Naive thymus-derived CD4-positive, alpha-beta T cell (primary cell): ENCODE data around the gene CACNB3. TPM values are rescaled to one million over a fixed set of nuclear protein-coding genes. Genes with fewer than 3 reads are reported as not detected.

Source experiments
- ATAC-seq: fragments of 150-1000 bp; cut with Tn5 transposase; 2 replicates; pipeline ENCODE4 v1.10.0; 2021; ENCODE audit warnings: mild to moderate bottlenecking, moderate library complexity
- CTCF ChIA-PET: fragments of 350-600 bp; sonication (Branson Sonifier 250); formaldehyde crosslinking; loops from one replicate; lab custom pipeline; 2021; ENCODE audit warnings: antibody characterized with exemption; lab: Charles Lee
- POLR2A ChIA-PET: fragments of 350-600 bp; sonication (Branson Sonifier 250); formaldehyde crosslinking; loops from one replicate; lab custom pipeline; 2021; ENCODE audit warnings: antibody characterized with exemption, inconsistent platforms; lab: Charles Lee
- DNase-seq, 9 donors: peaks; one replicate each; pipeline versions ENCODE4 v3.0.0 to v3.0.0-alpha.2; 2020 to 2022; ENCODE audit warnings: mixed read lengths in 1 of 9
- H3K27ac ChIP-seq: one replicate; pipeline ENCODE4 v1.7.0; 2013; ENCODE audit warnings: mild to moderate bottlenecking, low read depth, low read length, moderate library complexity
- H3K27me3 ChIP-seq, 2 donors: one replicate each; pipeline ENCODE4 v1.7.0; 2013; ENCODE audit warnings: low read length in 2 of 2, mild to moderate bottlenecking in 2 of 2, moderate library complexity in 2 of 2; ENCODE audit not compliant: control insufficient read depth in 2 of 2, insufficient read depth in 2 of 2
- H3K36me3 ChIP-seq, 3 experiments: 1 replicate in 2 of 3; 2 replicates in 1 of 3; pipeline ENCODE4 v1.7.0; 2013; ENCODE audit warnings: low read length in 3 of 3, mild to moderate bottlenecking in 3 of 3, moderate library complexity in 1 of 3; ENCODE audit not compliant: insufficient read depth in 3 of 3, control insufficient read depth in 2 of 3
- H3K4me1 ChIP-seq, 2 donors: one replicate each; pipeline ENCODE4 v1.7.0; 2013; ENCODE audit warnings: low read length in 2 of 2, mild to moderate bottlenecking in 2 of 2, moderate library complexity in 1 of 2; ENCODE audit not compliant: control insufficient read depth in 2 of 2, insufficient read depth in 2 of 2
- H3K4me3 ChIP-seq: 2 replicates; pipeline ENCODE4 v1.7.0; 2013; ENCODE audit warnings: mild to moderate bottlenecking, low read length
- H3K9me3 ChIP-seq, 3 experiments: 1 replicate in 2 of 3; 2 replicates in 1 of 3; pipeline ENCODE4 v1.7.0; 2013; ENCODE audit warnings: low read length in 3 of 3; ENCODE audit not compliant: control insufficient read depth in 2 of 3
- H3K27ac Mint-ChIP-seq, 9 donors: one replicate each; pipeline ENCODE4 v1.8.0; 2020 to 2022; ENCODE audit warnings: mixed read lengths in 9 of 9, mild to moderate bottlenecking in 8 of 9, moderate library complexity in 5 of 9, inconsistent platforms in 2 of 9
- H3K27me3 Mint-ChIP-seq, 5 donors: one replicate each; pipeline ENCODE4 v1.8.0; 2021 to 2022; ENCODE audit warnings: mixed read lengths in 5 of 5, mild to moderate bottlenecking in 1 of 5
- H3K36me3 Mint-ChIP-seq, 5 donors: one replicate each; pipeline ENCODE4 v1.8.0; 2020 to 2022; ENCODE audit warnings: mixed read lengths in 5 of 5, mild to moderate bottlenecking in 3 of 5, inconsistent platforms in 1 of 5
- H3K4me1 Mint-ChIP-seq, 7 donors: one replicate each; pipeline ENCODE4 v1.8.0; 2020 to 2022; ENCODE audit warnings: mixed read lengths in 7 of 7, mild to moderate bottlenecking in 3 of 7, inconsistent platforms in 1 of 7
- H3K4me3 Mint-ChIP-seq, 10 donors: one replicate each; pipeline ENCODE4 v1.8.0; 2020 to 2022; ENCODE audit warnings: mild to moderate bottlenecking in 10 of 10, mixed read lengths in 10 of 10, moderate library complexity in 6 of 10, inconsistent platforms in 2 of 10
- H3K9me3 Mint-ChIP-seq, 11 donors: one replicate each; pipeline ENCODE4 v1.8.0; 2020 to 2022; ENCODE audit warnings: mixed read lengths in 11 of 11, mild to moderate bottlenecking in 4 of 11, inconsistent platforms in 1 of 11, moderate library complexity in 1 of 11
- intact Hi-C, 2 donors: fragments of 100-400 bp; cut with micrococcal nuclease; formaldehyde crosslinking; loops; one replicate each; pipeline ENCODE4 v1.15.1; 2023
- polyA plus RNA-seq, 2 donors: library from polyadenylated mRNA; unstranded; fragments of 300-500 nt; fragmentation: Illumina TruSeq; gene quantifications; one replicate each; pipeline ENCODE4 v1.2.3, GENCODE V29; 2021
- total RNA-seq, 6 experiments: library from RNA in 5 of 6; stranded (reverse) in 5 of 6; gene quantifications; 1 replicate in 5 of 6; 2 replicates in 1 of 6; pipeline ENCODE4 v1.2.3 and lab custom pipeline; 2021 to 2026

CACNB3 gene
- total and polyA plus RNA-seq, 7 experiments from 2014 or later: 0.89 to 14.7 (median 4.3) TPM

DNA sequence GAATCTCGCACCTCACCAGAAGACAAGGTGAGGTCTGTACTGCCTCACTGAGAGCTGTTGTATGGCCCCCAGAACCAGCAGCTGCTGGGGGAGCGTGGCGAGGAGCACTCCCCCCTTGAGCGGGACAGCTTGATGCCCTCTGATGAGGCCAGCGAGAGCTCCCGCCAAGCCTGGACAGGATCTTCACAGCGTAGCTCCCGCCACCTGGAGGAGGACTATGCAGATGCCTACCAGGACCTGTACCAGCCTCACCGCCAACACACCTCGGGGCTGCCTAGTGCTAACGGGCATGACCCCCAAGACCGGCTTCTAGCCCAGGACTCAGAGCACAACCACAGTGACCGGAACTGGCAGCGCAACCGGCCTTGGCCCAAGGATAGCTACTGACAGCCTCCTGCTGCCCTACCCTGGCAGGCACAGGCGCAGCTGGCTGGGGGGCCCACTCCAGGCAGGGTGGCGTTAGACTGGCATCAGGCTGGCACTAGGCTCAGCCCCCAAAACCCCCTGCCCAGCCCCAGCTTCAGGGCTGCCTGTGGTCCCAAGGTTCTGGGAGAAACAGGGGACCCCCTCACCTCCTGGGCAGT, 9.3 kb downstream of the CACNB3 start:
- CTCF ChIA-PET: interaction anchor here (0.9 kb wide), 1 partner anchor 13 kb away, joined by 7 read pairs; no protein-coding TSS in a partner anchor
- Mint-ChIP-seq H3K27me3 (peaks cover 0 to under 1% (median 0%) of the 10 kb centered on the region in 5 donors), H3K4me1 (peaks cover 0 to 6% (median 3%) of the 10 kb centered on the region in 7 donors), H3K36me3 (peaks cover 8 to 25% (median 12%) of the 10 kb centered on the region in 5 donors), H3K9me3 (no peaks in the 10 kb centered on the region), H3K4me3 (no peak overlapping the region), H3K27ac (no peak overlapping the region)
- intact Hi-C loops: no loop called here
- no peak overlapping the region for H3K4me3 ChIP-seq
- H3K9me3 ChIP-seq: no peaks in the 10 kb centered on the region
- no peak overlapping the region for H3K27ac ChIP-seq
- H3K36me3 ChIP-seq: peaks cover 5 to 47% (median 8%) of the 10 kb centered on the region in 3 experiments
- POLR2A ChIA-PET: interaction anchor here (1.5 kb wide), 1 partner anchor 25 kb away, joined by 6 read pairs; the partner anchor contains the start of gene DDX23
- peaks cover 0 to 4% of the 10 kb centered on the region in 2 donors for H3K4me1 ChIP-seq
- no peak for DNase-seq
- no peaks in the 10 kb centered on the region for H3K27me3 ChIP-seq
- ATAC-seq: no peak

DNA sequence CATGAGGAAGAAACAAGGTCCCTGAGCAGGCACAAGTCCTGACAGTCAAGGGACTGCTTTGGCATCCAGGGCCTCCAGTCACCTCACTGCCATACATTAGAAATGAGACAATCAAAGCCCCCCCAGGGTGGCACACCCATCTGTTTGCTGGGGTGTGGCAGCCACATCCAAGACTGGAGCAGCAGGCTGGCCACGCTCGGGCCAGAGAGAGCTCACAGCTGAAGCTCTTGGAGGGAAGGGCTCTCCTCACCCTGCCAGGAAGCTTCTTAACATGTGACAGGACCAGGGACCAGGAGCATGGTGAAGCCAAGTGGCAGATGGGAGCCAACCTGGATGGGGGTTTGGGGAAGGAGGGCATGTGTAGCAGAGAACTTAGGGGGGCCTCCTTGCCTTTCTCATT, 10.0 kb downstream of the CACNB3 start:
- H3K27me3 ChIP-seq: no peaks in the 10 kb centered on the region
- no peak overlapping the region for H3K4me3 Mint-ChIP-seq
- no peak overlapping the region for H3K4me3 ChIP-seq
- ATAC-seq: no peak
- peaks cover 8 to 54% (median 12%) of the 10 kb centered on the region in 3 experiments for H3K36me3 ChIP-seq
- no peaks in the 10 kb centered on the region for H3K27me3 Mint-ChIP-seq
- H3K9me3 Mint-ChIP-seq: no peaks in the 10 kb centered on the region
- H3K27ac Mint-ChIP-seq: peak overlapping the region in 1 of 9 donors; percentile 65
- no peak overlapping the region for H3K27ac ChIP-seq
- no peak for DNase-seq
- no peaks in the 10 kb centered on the region for H3K9me3 ChIP-seq
- CTCF ChIA-PET: interaction anchor here (0.7 kb wide), 1 partner anchor 72 kb away, joined by 3 read pairs; no protein-coding TSS in a partner anchor
- peaks cover 0 to 4% of the 10 kb centered on the region in 2 donors for H3K4me1 ChIP-seq
- intact Hi-C loops: no loop called here
- H3K36me3 Mint-ChIP-seq: peaks cover 9 to 28% (median 12%) of the 10 kb centered on the region in 5 donors
- POLR2A ChIA-PET: interaction anchor here (1.5 kb wide), 1 partner anchor 24 kb away, joined by 6 read pairs; the partner anchor contains the start of gene DDX23
- peaks cover 0 to 6% (median 3%) of the 10 kb centered on the region in 7 donors for H3K4me1 Mint-ChIP-seq

DNA sequence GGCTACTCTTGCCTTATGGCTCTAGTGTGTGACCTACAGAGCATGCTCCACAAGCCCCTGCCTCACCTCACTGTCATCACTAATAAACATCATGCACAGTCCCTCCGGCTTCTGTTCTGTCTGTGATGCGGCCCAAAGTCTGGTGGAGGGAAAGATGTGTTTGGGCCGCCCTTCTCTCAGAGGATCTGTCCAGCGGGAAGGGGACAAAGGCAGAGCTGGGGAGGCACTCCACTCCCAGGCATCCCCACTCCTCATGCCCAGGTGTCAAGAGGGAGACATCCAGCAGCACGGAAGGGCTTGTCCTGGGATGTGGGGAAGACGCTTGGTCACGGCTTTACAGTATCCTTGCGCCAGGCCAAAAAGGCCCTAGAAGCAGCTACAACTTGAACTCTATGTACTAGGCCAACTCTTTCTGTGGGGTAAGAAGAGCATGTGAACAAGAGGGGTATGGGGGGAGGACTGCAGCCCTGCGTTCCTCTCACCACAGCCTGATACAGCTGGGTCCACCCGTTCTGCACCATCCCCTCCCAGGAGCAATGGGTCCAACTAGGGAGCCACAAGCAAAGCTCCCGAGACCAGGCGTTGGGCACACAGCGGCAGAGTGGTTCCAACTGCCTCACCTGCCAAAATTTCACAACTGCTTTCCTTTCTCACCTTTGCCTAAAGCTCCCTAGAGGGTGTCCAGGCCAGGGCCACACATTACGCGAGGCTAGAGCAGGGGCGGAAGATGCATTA, 10.7 kb downstream of the CACNB3 start:
- H3K27ac Mint-ChIP-seq: no peak overlapping the region
- no peak overlapping the region for H3K4me3 ChIP-seq
- no peak overlapping the region for H3K4me3 Mint-ChIP-seq
- H3K27ac ChIP-seq: no peak overlapping the region
- intact Hi-C loops: no loop called here
- peaks cover 9 to 33% (median 12%) of the 10 kb centered on the region in 5 donors for H3K36me3 Mint-ChIP-seq
- DNase-seq: no peak
- H3K9me3 Mint-ChIP-seq: no peaks in the 10 kb centered on the region
- CTCF ChIA-PET: interaction anchor here (0.7 kb wide), 1 partner anchor 72 kb away, joined by 3 read pairs; no protein-coding TSS in a partner anchor
- POLR2A ChIA-PET: no interaction called here
- H3K4me1 Mint-ChIP-seq: peaks cover 0 to 6% (median 3%) of the 10 kb centered on the region in 7 donors
- no peaks in the 10 kb centered on the region for H3K9me3 ChIP-seq
- H3K27me3 ChIP-seq: no peaks in the 10 kb centered on the region
- H3K27me3 Mint-ChIP-seq: no peaks in the 10 kb centered on the region
- peaks cover 8 to 62% (median 13%) of the 10 kb centered on the region in 3 experiments for H3K36me3 ChIP-seq
- H3K4me1 ChIP-seq: no peaks in the 10 kb centered on the region
- ATAC-seq: no peak

DNA sequence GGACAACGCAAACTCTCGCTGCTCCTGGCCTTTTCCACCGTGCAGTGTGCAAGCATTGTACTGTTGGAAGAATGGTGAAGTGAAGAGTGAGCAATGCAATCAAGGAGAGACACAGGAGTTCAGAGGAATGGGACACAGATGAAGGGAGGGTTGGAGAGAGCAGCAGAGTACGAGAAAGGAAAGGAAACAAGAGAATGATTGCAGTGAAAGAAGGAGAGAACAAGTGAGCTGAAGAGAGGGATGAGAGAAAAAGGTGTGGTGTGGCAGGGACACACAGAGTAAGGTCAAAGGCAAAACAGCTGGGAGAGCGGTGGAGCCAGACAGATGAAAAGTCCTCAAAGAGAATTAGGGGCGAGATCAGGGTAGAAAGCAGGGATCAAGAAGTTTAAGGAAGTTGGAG, 13.0 kb downstream of the CACNB3 start:
- Histone ChIP-seq H3K4me1 (no peaks in the 10 kb centered on the region), H3K27ac (no peak overlapping the region), H3K4me3 (no peak overlapping the region), H3K27me3 (no peaks in the 10 kb centered on the region), H3K36me3 (peaks cover 8 to 83% (median 18%) of the 10 kb centered on the region in 3 experiments), H3K9me3 (no peaks in the 10 kb centered on the region)
- DNase-seq: no peak
- no peaks in the 10 kb centered on the region for H3K9me3 Mint-ChIP-seq
- no peak for ATAC-seq
- peaks cover 0 to 6% (median 1%) of the 10 kb centered on the region in 7 donors for H3K4me1 Mint-ChIP-seq
- H3K4me3 Mint-ChIP-seq: no peak overlapping the region
- H3K27ac Mint-ChIP-seq: peak overlapping the region in 1 of 9 donors; percentile 91
- no peaks in the 10 kb centered on the region for H3K27me3 Mint-ChIP-seq
- intact Hi-C loops: no loop called here
- H3K36me3 Mint-ChIP-seq: peaks cover 12 to 42% (median 17%) of the 10 kb centered on the region in 5 donors
- ChIA-PET CTCF (interaction anchor here (0.8 kb wide), 1 partner anchor 14 kb away, joined by 3 read pairs; no protein-coding TSS in a partner anchor), POLR2A (interaction anchor here (0.5 to 1.4 kb wide), 2 partner anchors 16 to 1697 kb away, joined by 3 to 4 read pairs; no protein-coding TSS in a partner anchor)

DNA sequence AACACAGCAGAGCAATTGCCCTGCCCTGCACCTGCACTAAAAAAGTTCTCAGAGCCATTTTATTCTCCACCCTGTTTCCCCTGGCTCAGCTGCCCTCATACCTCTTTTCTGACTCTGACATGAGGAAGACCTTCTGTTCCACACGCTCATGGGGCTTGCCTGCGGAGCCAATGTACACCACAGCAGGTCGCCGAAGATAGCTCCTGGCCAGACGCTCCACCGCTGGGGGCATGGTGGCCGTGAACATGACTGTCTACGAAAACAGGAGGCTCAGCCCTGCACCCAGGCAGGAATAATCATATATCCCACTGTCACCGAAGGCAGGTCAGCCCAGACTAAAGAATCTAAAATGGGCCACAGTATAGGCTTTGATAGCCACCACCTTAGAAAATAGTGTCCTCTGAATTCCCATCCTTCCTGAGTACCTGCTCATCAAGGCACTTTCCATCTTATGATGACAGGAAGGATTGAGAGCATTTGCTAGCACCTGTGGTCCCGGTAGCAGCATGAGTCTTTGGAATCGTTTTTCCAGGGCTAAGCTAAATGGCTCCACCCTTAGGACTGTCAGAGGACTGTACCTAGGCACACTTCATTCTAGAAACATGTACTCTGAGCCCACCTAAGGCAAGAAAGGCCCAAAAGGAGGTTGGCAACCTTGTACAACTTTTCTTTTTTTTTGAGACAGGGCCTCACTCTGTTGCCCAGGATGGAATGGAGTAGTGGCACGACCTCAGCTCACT, 14.2 kb downstream of the CACNB3 start:
- intact Hi-C loops: no loop called here
- Histone ChIP-seq H3K27ac (no peak overlapping the region), H3K27me3 (no peaks in the 10 kb centered on the region), H3K4me3 (no peak overlapping the region), H3K4me1 (no peaks in the 10 kb centered on the region), H3K9me3 (no peaks in the 10 kb centered on the region), H3K36me3 (peaks cover 14 to 95% (median 19%) of the 10 kb centered on the region in 3 experiments)
- H3K4me3 Mint-ChIP-seq: no peak overlapping the region
- H3K9me3 Mint-ChIP-seq: no peaks in the 10 kb centered on the region
- no peak for ATAC-seq
- CTCF ChIA-PET: no interaction called here
- H3K4me1 Mint-ChIP-seq: peaks cover 0 to 6% (median 1%) of the 10 kb centered on the region in 7 donors
- peaks cover 16 to 55% (median 23%) of the 10 kb centered on the region in 5 donors for H3K36me3 Mint-ChIP-seq
- POLR2A ChIA-PET: no interaction called here
- H3K27ac Mint-ChIP-seq: peak overlapping the region in 1 of 9 donors; percentile 7
- no peaks in the 10 kb centered on the region for H3K27me3 Mint-ChIP-seq
- DNase-seq: no peak

DNA sequence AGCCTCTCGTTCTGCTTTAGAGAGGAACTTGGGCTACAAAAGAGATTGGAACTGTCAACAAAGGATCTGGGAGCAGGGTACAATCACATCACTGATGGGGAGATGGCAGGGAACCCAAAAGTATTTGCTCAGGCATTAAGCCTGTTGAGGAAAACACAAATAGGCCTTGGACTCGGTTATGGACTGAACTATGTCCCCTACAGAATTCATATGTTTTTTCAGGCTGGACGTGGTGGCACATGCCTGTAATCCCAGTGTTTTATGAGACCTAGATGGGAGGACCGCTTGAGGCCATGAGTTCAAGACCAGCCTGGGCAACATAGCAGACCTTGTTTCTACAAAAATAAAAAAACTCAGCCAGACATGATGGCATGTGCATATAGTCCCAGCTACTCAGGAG, 19.8 kb downstream of the CACNB3 start:
- Mint-ChIP-seq H3K36me3 (peaks cover 11 to 48% (median 23%) of the 10 kb centered on the region in 5 donors), H3K27me3 (no peaks in the 10 kb centered on the region), H3K27ac (peak overlapping the region in 1 of 9 donors; percentile 8), H3K4me1 (no peaks in the 10 kb centered on the region), H3K4me3 (no peak overlapping the region), H3K9me3 (no peaks in the 10 kb centered on the region)
- Histone ChIP-seq H3K4me1 (no peaks in the 10 kb centered on the region), H3K27me3 (no peaks in the 10 kb centered on the region), H3K36me3 (peaks cover 24 to 80% (median 29%) of the 10 kb centered on the region in 3 experiments), H3K9me3 (no peaks in the 10 kb centered on the region), H3K27ac (no peak overlapping the region), H3K4me3 (no peak overlapping the region)
- DNase-seq (no peak), ATAC-seq (no peak)
- POLR2A ChIA-PET: no interaction called here
- intact Hi-C loops: no loop called here
- CTCF ChIA-PET: interaction anchor here (0.6 to 0.7 kb wide), 2 partner anchors 92 to 474 kb away, joined by 3 to 4 read pairs; no protein-coding TSS in a partner anchor
